M059J (cell line): ENCODE measurements around the gene SSH3. TPM values are rescaled to one million over a fixed set of nuclear protein-coding genes. Genes with fewer than 3 reads are reported as not detected.

Experiments
- DNase-seq: peaks from one replicate; pipeline ENCODE4 v3.0.0-alpha.2; 2012; ENCODE audit warnings: low read depth
- total RNA-seq: library from RNA; depleted of rRNA; stranded (reverse); fragments of >200 nt; shearing (Covaris generic); gene quantifications from 2 replicates; pipeline ENCODE4 v1.2.3, GENCODE V29; 2014

The SSH3 gene
- total RNA-seq, 1 experiment from 2014 or later: 18.4 TPM

DNA sequence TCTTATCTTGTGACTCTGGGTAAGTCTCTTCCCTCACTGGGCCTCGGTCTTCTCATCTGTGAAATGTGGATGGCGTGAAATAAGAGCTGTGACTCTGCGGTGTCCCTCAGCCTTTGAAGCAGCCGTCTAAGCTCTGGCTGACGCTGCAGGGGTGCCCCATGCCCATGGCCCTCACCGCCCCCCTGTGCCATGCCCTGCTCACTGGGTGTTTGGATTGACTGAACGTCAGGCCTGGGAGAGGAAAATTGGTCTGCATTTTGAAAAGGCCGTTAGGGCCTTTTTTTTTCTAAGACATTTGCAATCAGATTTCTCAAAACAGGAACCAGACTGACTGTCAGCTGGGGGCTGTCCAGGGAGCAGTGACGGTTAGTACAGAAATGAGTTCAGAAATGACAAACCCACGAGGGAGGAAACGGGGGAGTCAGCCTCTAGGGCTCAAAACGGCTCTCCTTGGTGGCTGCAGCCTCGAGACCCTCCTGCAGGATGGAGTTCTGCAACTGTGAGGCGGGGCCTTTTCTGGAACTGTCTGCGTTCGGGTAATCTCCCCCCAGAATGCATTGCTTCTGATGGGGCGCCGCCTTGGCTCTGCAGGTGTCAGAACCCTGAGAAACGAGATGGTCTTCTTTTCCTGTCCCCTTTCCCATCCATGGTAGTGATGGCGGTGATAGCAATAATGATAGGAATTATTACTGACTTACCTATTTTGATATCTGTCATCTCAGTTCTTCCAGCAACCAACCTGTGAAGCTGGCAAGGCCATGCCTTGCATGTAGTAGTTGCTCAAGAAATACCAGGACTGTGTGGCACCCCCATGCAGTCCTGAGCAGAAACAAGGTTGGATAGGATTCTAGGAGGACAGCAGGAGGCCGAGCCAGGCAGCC, 35.0 kb upstream of the SSH3 start:
- DNase-seq: no peak

DNA sequence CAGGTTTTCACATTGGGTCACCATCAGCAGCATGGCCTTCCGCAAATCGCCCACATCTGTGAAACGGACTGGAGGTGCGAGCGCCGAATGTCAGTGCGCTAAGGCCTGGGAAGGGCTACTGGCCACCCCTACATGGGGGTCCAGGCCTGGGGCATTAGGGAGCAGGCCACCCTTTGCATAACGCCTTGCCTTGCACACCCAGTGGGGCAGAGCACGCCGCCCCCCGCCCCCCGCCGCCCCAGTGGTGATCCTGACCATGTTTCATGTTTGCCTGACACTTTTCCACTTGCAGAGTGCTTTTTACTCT, 34.4 kb upstream of the SSH3 start:
- DNase-seq: no peak

DNA sequence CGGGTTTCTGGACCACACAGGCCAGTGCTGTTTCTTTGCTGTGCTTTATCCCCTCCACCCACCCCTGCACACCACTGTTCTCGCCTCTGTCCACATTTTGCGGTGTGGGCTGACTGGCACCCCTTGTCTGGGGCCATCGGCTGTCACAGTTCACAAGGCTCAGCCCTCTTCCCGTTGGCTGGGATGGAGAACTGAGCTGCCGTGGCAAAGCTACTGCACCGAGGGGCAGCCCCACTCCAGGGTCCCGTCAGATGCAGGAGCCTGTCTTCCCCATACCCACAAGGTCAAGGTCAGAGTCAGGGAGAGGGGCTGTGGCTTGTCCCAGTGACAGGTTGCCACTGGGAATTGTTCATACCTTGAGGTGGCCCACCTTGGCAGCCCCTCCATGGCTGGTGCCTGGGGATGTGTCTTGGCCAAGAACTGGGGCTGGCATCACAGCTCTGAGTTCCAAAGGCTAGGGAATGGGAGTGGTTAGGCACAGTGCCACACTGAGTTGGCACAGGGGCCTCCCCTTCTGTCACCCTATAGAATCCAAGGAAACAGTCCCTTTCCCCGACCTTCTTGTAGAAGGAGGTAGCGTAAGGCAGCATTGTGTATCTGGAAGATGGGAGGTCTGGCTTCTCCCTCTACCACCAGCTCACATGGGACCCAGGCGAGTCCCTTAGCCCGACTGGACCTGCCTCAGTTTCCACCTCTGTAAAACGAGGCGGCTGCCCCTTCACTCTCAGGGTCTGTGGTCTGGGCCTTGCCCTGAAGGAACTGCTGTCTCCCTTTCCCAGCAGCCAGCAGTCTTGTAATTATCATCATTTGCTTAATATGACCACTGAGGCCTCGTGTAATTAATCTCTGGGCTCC, 33.7 kb upstream of the SSH3 start:
- no peak for DNase-seq

DNA sequence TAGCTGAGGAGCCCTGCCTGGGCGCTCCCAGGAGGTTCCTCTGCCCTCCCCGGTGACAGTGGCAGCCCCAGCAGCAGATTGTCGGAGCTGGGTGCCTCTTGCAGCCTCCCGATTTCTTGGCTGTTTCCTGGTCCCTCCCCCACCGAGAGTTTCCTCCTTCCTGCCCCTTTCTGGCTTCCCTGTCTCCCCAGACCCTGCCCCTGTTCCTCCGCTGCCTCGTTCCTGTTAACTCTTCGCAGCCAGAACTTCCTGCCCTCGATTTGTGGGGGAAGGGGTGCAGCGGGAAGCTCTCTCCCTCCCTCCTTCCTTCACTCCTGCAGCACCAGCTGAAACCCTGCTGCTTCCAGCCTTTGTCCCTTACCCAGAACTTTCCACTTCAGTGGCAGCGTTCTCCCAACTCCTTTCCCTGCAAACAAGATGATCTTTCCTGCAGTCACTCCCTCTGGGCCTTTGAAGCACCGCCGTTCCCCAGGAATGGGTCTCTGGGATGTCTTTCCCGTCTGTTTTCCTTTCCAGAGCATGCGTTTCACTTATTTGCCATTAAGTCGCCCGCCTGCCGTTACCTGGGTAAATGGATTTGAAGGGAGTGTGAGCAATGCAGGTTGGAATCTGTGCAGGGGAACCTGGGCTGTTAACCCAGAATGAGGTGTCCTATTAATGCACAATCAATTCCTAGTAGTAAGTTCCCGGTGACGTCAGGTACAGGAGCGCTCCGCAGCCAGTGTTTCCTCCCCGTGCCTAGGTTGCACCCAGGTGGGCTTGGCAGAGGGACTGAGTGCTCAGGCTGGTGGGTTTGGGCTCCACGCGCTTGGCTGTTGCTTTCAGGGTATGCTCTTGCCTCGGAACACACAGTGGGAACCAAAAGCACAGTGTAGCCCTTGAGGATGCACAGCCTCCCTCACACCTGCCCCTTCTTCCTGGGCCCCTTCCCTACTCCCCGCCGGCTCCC, 32.8 kb upstream of the SSH3 start:
- DNase-seq: no peak

GRCh38 chr11:67271205-67271540, 32.2 kb upstream of the SSH3 start:
- DNase-seq: no peak

- DNase-seq: no peak
Observed at GRCh38 chr11:67271541-67272284, 31.6 kb upstream of the SSH3 start.

DNA sequence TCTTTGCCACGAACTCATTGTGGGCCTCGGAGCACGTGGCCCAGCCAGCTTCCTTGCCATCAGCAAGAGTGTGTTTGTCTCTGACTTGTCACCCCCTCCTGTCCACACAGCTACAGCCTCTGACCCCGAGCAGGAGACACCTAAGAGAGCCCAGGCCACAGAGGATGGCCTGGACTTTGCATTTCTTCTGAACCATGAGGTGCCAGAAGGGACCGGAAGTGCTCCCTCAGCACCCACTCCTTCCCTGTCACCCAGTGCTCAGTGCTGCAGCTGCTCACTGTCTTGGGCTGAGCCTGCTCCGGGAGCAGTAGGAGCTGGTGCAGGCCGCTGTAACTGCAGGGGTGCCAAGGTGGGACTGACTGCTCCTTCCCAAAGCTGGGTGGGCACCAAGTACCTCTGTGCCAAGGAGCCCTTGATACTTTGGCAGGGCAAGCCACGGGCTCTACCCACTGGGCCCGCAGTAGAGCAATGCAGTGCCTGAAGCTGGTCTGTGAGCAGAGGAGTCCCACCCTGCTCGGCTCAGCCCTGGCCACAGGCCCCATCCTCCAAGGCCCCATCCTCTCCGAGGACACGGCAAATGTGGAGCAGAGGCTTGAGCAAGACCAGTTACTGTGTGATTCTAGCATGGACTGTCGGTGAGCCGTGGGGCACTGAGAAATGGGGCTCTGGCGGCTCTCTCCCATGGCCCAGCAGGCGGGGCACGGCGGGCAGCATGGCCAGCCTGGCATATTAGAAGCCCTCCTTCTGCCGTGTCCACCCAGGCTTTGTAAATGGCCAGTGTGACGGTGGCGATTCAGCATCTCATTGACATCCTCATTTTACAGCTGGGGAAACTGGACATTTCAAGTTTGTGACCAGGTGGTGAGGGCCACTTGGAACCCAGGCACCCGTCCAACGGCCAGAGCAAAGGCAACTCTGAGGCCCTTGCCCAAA, 30.7 kb upstream of the SSH3 start:
- no peak for DNase-seq

- no peak for DNase-seq
Observed at GRCh38 chr11:67273260-67273990, 29.9 kb upstream of the SSH3 start.

DNA sequence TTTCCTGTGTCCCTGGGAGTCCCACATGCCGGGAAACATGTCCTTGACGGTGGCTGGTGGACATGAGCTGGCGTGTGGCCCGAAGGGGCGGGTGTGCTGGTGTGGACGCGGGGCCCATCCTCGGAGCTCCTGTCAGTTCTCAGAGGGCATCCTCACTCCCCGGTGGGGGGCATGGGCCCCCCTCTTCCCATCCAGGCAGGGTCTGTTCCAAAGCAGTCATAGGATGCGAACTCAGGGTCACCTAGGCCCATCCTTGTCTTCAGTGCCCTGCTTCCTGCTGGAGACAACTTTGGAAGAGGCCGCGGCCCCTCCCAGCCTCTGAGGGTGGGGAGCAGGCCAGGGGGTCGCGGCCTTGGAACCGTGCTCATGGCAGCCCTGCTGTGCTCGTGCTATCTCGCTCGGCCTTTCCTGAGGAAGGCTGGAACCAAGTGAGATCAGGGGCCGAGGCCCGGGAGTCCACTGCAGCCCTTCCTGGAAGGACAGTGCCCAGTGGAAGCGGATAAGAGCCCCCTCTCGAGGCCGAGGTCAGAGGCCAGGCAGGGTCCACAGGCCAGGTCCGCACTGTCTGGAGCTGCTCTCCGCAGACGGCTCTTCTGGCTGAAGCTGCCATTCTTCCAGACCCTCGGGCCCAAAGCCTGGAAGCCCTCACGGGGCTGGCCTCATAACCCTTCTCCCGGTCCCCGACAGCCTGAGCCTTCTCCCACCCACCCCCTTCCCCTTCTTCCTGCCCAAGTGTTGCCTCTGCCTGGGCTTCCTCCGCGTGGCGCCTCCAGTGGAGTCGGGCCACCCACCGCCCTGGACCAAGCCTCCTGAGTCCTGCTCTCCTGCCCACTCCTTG, 28.3 kb upstream of the SSH3 start:
- DNase-seq: no peak

DNA sequence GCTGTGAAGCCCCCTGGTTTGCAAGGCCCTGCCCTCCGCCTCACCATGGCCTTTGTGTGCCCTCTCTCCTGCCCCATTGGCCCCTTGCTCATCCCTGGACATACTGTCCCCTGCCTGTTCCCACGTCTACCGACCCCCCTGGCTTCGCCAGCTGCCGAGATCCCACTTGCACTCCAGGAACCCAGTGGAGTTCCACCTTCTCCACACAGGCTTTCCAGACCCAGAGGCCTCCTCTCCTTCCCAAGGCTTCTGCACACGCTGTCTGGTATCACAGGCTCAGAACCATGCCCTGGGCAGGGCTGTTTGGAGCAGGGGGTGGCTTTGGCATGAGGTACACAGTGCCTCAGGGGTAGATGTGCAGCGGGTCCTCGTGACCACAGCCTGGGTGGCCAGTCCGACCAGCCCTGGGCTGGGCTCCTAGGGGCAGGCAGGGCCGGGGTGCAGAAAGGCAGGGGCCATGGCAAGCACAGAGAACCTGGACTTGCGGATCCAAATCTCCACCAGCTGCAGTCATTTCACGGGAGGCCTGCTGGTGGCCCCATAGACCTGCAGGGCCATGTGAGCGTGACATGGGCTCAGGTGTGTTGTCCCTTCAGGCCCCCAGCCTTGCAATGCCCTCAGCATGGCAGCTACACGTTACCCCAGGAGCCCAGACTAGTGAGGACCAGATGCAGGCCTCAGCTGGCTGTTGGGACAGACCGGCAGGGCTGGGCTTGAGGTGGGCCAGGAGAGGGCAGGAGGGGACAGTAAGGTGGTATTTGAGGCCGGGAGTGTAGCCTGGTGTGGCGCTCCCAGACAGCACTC, 27.5 kb upstream of the SSH3 start:
- DNase-seq: no peak

DNA sequence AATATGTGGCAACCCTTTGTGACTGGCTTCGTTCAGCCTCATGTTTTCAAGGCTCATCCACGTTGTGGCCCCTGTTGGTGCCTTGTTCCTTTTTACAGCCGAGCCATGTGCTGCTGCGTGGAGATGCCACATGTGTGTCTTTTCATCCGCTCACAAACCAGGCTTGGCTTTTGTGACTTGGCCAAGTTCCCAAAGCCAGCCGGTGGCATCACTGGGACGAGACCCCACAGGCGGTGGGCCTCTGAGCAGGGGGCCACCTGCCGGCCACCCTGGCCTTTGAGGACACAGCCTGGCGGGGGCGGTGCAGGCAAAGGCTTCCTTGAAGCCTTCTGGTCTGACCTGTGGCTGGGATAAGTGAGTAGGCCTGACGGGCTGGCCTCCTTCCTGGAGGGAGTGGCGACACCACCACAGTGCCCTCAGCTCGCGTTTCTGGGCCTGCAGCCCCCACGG, 26.5 kb upstream of the SSH3 start:
- no peak for DNase-seq

- DNase-seq: no peak
Observed at GRCh38 chr11:67277231-67277961, 25.9 kb upstream of the SSH3 start.

- DNase-seq: no peak
Observed at GRCh38 chr11:67278135-67278938, 25.0 kb upstream of the SSH3 start.

GRCh38 chr11:67278939-67279588, 24.3 kb upstream of the SSH3 start:
- DNase-seq: no peak

GRCh38 chr11:67279589-67280340, 23.6 kb upstream of the SSH3 start:
- no peak for DNase-seq
